GM12891 (cell line): ENCODE results near the gene IFNK.

Experiments used
- POLR2A ChIP-seq: IDR thresholded peaks from 2 replicates; pipeline ENCODE4 v1.6.1; 2011; ENCODE audit warnings: low read depth, low read length, control low read depth
- POLR2AphosphoS5 ChIP-seq: IDR thresholded peaks from 2 replicates; pipeline ENCODE4 v1.6.1; 2011; ENCODE audit warnings: low read depth, low read length, control low read depth
- TAF1 ChIP-seq: IDR thresholded peaks from 2 replicates; pipeline ENCODE4 v1.6.1; 2011; ENCODE audit warnings: low read depth, low read length, control low read depth

DNA sequence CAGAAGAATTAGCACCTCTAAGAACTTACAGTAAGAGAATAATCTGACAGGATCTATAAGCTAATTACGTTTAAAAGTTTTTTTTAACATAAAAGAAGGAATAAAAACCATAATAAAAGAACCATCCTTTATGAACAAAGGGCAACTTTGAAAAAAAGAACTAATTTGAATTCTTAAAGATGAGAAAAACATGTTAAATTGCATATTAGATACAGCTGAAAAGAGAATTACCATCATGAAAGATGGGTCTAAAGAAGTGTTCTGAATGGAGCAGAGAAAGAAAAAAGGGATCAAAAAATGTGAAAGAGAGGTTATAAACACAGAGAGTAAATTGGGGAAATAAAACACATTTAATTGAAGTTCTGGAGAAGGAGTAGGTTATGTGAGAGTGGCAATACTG, 45.8 kb upstream of the IFNK start:
- TF ChIP-seq TAF1: no peak
- no peak for TF ChIP-seq POLR2A
- no peak for TF ChIP-seq POLR2AphosphoS5
